IPS-18c (cell line): ENCODE measurements around the gene KIF21B.

Experiments used
- H3K4me3 ChIP-seq: 2 replicates; pipeline ENCODE4 v1.7.0; 2013; ENCODE audit warnings: low read depth, mild to moderate bottlenecking, low read length, moderate library complexity; ENCODE audit not compliant: insufficient read depth
- H3K9me3 ChIP-seq: one replicate; pipeline ENCODE4 v1.6.1; 2013; ENCODE audit warnings: mild to moderate bottlenecking, low read length, moderate library complexity; ENCODE audit not compliant: control insufficient read depth, insufficient read depth

KIF21B gene

GRCh38 chr1:201053155-201053860 lies 29.8 kb upstream of the KIF21B start:
- Histone ChIP-seq H3K9me3 (no peaks in the 10 kb centered on the region), H3K4me3 (no peak overlapping the region)

- Histone ChIP-seq H3K9me3 (no peaks in the 10 kb centered on the region), H3K4me3 (no peak overlapping the region)
These were observed 27.9 kb upstream of the KIF21B start for GRCh38 chr1:201051399-201051798.

GRCh38 chr1:201050515-201051277 lies 27.2 kb upstream of the KIF21B start:
- no peaks in the 10 kb centered on the region for H3K9me3 ChIP-seq
- H3K4me3 ChIP-seq = no peak overlapping the region

- Histone ChIP-seq H3K9me3 (no peaks in the 10 kb centered on the region), H3K4me3 (no peak overlapping the region)
These were observed 25.8 kb upstream of the KIF21B start for GRCh38 chr1:201049248-201049831.

- no peaks in the 10 kb centered on the region for H3K9me3 ChIP-seq
- no peak overlapping the region for H3K4me3 ChIP-seq
These were observed 25.0 kb upstream of the KIF21B start for GRCh38 chr1:201048521-201048920.

- no peak overlapping the region for H3K4me3 ChIP-seq
These were observed 20.6 kb upstream of the KIF21B start for GRCh38 chr1:201044119-201044518.

GRCh38 chr1:201042779-201043461 lies 19.4 kb upstream of the KIF21B start:
- Histone ChIP-seq H3K4me3 (no peak overlapping the region), H3K9me3 (no peaks in the 10 kb centered on the region)

More at GRCh38 chr1:201044119-201044518, 20.6 kb upstream of the KIF21B start:
- no peaks in the 10 kb centered on the region for H3K9me3 ChIP-seq

GRCh38 chr1:201041011-201041410 lies 17.5 kb upstream of the KIF21B start:
- H3K4me3 ChIP-seq = no peak overlapping the region
- H3K9me3 ChIP-seq = no peaks in the 10 kb centered on the region

- no peak overlapping the region for H3K4me3 ChIP-seq
These were observed 16.4 kb upstream of the KIF21B start for GRCh38 chr1:201039876-201040275.

GRCh38 chr1:201039418-201039817 lies 15.9 kb upstream of the KIF21B start:
- Histone ChIP-seq H3K9me3 (no peaks in the 10 kb centered on the region), H3K4me3 (no peak overlapping the region)

More at GRCh38 chr1:201039876-201040275, 16.4 kb upstream of the KIF21B start:
- no peaks in the 10 kb centered on the region for H3K9me3 ChIP-seq

- no peak overlapping the region for H3K4me3 ChIP-seq
- no peaks in the 10 kb centered on the region for H3K9me3 ChIP-seq
These were observed 14.8 kb upstream of the KIF21B start for GRCh38 chr1:201038186-201038876.

- Histone ChIP-seq H3K4me3 (no peak overlapping the region), H3K9me3 (peaks cover 1% of the 10 kb centered on the region)
These were observed 12.8 kb upstream of the KIF21B start for GRCh38 chr1:201036188-201036842.

GRCh38 chr1:201034671-201035070 lies 11.2 kb upstream of the KIF21B start:
- peaks cover 2% of the 10 kb centered on the region for H3K9me3 ChIP-seq
- H3K4me3 ChIP-seq = no peak overlapping the region

- peaks cover 2% of the 10 kb centered on the region for H3K9me3 ChIP-seq
- no peak overlapping the region for H3K4me3 ChIP-seq
These were observed 8.9 kb upstream of the KIF21B start for GRCh38 chr1:201032408-201032807.

GRCh38 chr1:201028461-201028889 lies 5.0 kb upstream of the KIF21B start:
- Histone ChIP-seq H3K9me3 (peaks cover 2% of the 10 kb centered on the region), H3K4me3 (no peak overlapping the region)

GRCh38 chr1:201026836-201027235 lies 3.3 kb upstream of the KIF21B start:
- Histone ChIP-seq H3K4me3 (no peak overlapping the region), H3K9me3 (peaks cover 2% of the 10 kb centered on the region)
